Epithelial cell of prostate (primary cell): ENCODE measurements around the gene EFNB2.

Experiments
- DNase-seq: peaks from one replicate; pipeline ENCODE4 v3.0.0-alpha.2; 2011; ENCODE audit warnings: low read depth, low spot score
- H3K27ac ChIP-seq: fragments of 450-650 bp; 2 replicates; pipeline ENCODE4 v1.5.1; 2017; ENCODE audit warnings: mild to moderate bottlenecking

Gene EFNB2

DNA sequence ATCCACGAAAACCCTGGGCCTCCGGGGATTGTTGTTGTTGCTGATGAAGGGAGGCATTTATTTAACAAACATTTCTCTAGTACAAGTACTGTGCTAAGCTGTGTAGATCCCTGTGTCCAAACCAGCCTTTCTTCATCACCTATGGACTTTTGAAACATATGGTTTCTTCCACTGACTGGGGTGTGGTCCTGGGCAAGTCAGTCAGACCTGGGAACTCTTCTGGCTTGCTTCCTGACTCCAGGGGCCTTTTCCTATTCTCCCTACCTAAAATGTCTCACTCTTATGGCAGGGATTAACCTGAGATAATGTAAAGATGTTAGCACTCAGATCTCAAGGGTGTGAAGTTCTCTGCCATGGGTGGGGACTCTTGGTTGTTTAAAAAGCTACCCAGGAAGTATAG lies 46.8 kb downstream of the EFNB2 start:
- DNase-seq: no peak

GRCh38 chr13:106488076-106488475 lies 47.4 kb downstream of the EFNB2 start:
- no peak for DNase-seq
- peak overlapping the region; percentile 2 for H3K27ac ChIP-seq

More for the DNA sequence above, 46.8 kb downstream of the EFNB2 start:
- no peak overlapping the region for H3K27ac ChIP-seq

GRCh38 chr13:106487129-106487528 lies 48.3 kb downstream of the EFNB2 start:
- no peak overlapping the region for H3K27ac ChIP-seq
- DNase-seq: no peak

DNA sequence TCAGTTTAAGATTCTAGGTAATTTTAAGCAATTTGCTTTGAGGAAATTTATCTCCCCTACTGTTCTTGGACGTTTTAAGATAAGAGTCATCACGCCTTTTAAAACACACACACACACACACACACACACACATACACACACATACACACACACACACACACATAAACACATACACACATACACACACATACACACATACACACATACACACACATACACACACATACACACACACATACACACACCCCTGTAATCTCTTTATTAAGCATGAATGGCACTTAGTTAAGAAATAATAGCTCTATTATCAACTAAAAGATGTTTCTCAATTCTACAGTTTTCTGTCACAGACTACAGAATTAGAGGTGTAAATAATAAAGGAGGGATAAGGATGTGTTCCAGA lies 49.2 kb downstream of the EFNB2 start:
- DNase-seq: no peak
- H3K27ac ChIP-seq: no peak overlapping the region

DNA sequence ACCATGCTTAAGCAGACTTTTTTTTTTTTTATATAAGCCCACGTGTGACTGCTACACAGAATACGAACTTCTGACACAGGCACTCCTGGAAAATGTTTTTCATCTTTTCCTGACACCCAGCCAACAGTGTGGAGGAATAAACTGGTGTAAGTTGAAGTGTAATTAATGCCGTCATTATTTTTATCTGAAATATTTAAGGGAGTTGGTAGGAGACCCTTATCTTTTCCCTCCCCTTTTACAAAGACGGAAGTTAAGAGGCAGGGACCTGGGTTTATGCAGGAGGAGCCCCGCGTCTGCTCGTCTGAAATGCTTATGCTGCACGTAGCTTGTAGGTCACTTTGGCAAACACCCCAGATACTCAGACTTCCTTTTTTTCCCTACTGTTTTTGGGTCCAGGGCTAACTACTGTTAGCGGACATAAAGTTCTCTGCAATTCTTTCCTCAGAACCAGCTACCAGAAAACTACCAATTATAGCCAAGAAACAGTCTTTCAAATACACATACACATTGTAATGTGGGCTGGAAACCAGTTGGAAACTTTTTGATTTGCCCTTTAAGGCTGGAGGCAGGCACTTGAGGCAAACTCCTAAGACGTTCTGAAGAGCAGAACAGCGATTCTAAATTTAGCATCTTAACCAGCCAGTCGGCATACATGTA lies 50.8 kb downstream of the EFNB2 start:
- no peak for DNase-seq
- H3K27ac ChIP-seq: no peak overlapping the region

DNA sequence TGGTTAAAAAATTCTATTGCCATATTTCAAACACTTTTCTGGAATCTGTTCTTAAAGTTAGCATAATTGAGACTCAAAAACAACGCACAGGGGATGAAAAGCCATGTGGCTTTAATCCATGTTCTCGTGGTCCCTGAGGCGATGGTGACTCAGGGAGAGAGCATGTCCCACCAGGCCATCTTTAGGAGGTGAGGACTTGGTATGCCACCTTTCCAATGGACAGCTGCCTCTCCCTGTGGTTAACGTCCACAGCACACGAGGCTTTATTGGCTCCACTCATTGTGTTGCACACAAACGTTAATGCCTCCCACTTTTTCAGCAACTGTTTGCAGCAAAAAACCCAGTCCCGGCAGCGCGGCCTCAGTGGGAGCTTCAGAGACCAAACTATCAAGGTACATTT lies 51.4 kb downstream of the EFNB2 start:
- H3K27ac ChIP-seq: no peak overlapping the region
- DNase-seq: no peak

- no peak overlapping the region for H3K27ac ChIP-seq
- DNase-seq: no peak
Measured at GRCh38 chr13:106481919-106482318, 53.5 kb downstream of the EFNB2 start.

DNA sequence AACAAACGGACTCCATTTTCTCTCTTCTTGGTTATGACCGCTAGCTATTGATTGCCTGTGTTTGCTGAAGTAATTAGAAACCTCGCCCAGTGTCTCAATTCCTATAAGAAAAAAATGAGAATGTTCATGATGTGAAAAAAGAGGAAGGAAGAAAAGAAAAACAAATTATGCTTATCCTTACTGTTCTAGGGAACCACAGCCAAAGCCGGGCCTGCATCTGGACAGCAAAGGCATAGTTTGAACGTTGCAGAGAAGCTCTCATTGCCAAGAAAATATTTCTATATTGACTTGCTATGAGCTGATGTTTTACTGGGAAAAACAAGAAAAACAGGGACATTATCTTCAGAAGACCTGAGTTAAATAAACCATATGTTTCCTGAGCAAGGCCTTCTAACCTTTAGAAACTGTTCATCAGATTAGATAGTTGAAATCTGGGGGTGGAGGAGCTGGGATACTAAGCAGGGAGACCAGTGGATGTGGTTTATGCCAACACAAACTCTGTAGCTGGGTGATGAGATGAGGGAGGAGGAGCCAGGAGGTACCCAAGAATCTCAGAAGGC lies 55.0 kb downstream of the EFNB2 start:
- no peak for DNase-seq
- no peak overlapping the region for H3K27ac ChIP-seq

- H3K27ac ChIP-seq: no peak overlapping the region
- no peak for DNase-seq
Measured at GRCh38 chr13:106479929-106480328, 55.5 kb downstream of the EFNB2 start.

DNA sequence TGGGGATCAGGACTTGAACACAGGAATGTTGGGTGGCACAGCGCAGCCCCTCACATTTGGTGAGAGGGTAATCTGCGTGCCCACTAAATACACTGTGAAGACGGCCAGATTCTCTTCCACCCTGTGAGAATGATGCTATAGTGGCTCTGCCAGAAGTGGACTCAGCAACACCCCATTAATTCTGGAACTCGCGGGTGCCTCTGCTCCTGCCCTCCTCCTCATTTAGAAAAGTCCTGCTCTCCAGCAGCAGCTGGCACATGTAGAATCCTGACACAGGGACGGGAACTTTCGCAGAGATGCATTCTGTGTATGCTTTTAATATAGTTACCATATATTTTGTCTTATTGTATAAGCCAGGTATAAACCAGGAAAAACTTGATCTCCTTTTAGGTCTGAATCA lies 57.3 kb downstream of the EFNB2 start:
- no peak overlapping the region for H3K27ac ChIP-seq

DNA sequence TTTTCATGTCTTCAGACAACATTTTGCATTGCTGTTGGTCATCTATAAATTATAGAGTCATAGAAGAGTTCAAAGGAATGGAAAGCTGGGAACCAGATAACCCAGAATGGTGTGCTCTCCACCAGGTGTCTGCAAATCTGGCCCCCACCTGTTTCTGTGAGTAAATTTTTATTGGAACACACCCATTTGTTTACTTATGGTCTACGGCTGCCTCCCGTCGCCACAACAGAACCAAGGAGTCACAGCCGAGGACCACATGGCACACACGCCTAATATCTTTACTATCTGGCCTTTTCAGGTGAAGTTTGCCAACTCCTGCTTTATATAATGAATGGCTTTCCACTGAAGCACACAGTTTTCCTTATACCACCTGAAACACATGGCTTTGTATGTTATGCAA lies 58.2 kb downstream of the EFNB2 start:
- no peak for DNase-seq
- no peak overlapping the region for H3K27ac ChIP-seq

More for the DNA sequence above, 57.3 kb downstream of the EFNB2 start:
- DNase-seq: no peak

DNA sequence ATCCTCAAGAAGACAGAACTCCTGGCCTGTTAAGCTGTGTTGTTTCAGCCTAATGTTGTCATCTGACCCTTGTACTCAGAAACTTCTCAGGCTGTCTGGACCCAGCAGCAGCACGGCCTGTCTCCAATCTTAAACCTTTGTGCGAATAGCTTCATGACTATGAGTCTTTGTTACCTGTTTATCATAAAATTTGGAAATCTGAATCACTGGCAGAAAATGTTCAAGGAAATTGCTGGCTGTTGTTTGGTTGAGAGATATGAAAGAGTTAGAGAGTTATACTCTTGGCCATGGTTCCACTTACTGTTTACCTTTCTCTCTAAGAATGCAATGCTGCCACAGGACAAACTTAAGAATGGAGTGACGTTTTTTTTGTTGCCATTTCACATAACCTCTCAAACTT lies 59.6 kb downstream of the EFNB2 start:
- DNase-seq: peak; percentile 40
- H3K27ac ChIP-seq: peak overlapping the region; percentile 45

DNA sequence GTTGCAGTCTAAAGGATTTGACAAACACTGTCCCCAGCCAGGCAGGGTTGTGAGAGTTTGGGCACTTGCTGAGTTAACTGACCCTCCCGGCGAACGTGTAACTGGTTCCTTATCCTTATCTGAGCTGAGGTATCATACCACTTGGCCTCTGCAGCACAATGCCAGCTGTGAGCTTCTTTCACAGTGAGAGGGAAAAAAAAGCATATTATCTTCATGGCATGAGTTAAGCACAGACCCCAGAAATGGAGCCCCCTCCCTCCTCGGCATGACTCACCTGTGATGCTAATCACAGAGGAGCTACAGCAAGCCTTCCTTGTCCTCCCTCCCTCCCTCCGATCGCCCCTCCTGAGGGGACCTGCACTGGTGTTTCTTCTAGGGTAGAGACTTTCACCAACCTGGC lies 60.5 kb downstream of the EFNB2 start:
- DNase-seq: no peak
- no peak overlapping the region for H3K27ac ChIP-seq

- peak overlapping the region; percentile 96 for H3K27ac ChIP-seq
- no peak for DNase-seq
Measured at GRCh38 chr13:106473154-106473553, 62.3 kb downstream of the EFNB2 start.

GRCh38 chr13:106472621-106473020 lies 62.8 kb downstream of the EFNB2 start:
- DNase-seq: peak; percentile 24
- H3K27ac ChIP-seq: peak overlapping the region; percentile 96

- DNase-seq: peak; percentile 100
- H3K27ac ChIP-seq: peak overlapping the region; percentile 96
Measured at GRCh38 chr13:106471957-106472543, 63.4 kb downstream of the EFNB2 start.

- DNase-seq: no peak
- H3K27ac ChIP-seq: peak overlapping the region; percentile 96
Measured at GRCh38 chr13:106470576-106470975, 64.9 kb downstream of the EFNB2 start.

- DNase-seq: no peak
- no peak overlapping the region for H3K27ac ChIP-seq
Measured at GRCh38 chr13:106468744-106469590, 66.5 kb downstream of the EFNB2 start.

GRCh38 chr13:106468207-106468606 lies 67.3 kb downstream of the EFNB2 start:
- DNase-seq: no peak
- no peak overlapping the region for H3K27ac ChIP-seq

DNA sequence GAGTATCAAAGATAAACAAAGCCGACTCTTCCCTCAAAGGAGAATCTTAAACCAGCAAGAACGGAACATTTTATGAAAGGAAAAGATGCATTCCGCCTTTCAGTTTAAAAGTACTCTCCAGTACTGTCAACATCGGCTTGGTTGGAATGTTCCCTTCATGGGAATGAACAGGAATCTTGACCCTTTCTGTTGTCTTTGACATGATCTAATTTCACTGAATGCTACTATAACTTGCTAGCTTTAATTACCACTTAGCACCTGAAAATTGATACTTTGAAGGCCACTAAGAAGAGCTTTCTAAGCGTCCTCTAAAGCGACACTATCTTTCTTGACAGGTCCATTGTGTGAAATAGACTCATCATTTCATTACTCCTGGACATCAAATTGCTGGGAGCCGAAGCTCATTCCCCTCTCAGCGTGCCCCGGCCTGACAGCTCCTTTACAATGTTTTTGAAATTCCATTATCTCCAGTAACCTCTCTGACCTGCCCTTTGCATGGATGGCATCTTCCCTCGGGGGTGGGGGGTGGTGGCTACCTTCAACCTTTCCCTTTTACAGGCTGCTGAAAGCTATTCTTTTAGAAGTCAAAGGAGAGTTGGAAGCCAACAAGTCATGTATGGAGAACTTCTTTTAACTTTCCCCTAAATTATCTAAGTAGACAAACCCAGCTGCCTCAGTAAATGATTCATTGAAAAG lies 67.9 kb downstream of the EFNB2 start:
- DNase-seq: no peak
- H3K27ac ChIP-seq: no peak overlapping the region
